Glomerular visceral epithelial cell (primary cell): Measurements from ENCODE around the gene PNLIP.

Experiments used
- DNase-seq: peaks from one replicate; pipeline ENCODE4 v3.0.0-alpha.2; 2016; ENCODE audit errors: extremely low spot score

The PNLIP gene

GRCh38 chr10:116574797-116575196, 29.1 kb downstream of the PNLIP start:
- no peak for DNase-seq

GRCh38 chr10:116587878-116588591, 42.3 kb downstream of the PNLIP start:
- no peak for DNase-seq

GRCh38 chr10:116588995-116589394, 43.3 kb downstream of the PNLIP start:
- no peak for DNase-seq

GRCh38 chr10:116589926-116590325, 44.2 kb downstream of the PNLIP start:
- DNase-seq = no peak

GRCh38 chr10:116590590-116591444, 45.1 kb downstream of the PNLIP start, which contains the start of gene PNLIPRP1:
Gene PNLIPRP1 (plus strand): TSS chr10:116590959. CDS start chr10:116591130, 171 bp downstream.
- no peak for DNase-seq

GRCh38 chr10:116593139-116593740, 47.5 kb downstream of the PNLIP start:
- DNase-seq = no peak

GRCh38 chr10:116594525-116595035, 48.8 kb downstream of the PNLIP start:
- no peak for DNase-seq

- no peak for DNase-seq
Observed at GRCh38 chr10:116596062-116596461, 50.3 kb downstream of the PNLIP start.

GRCh38 chr10:116597543-116597942, 51.8 kb downstream of the PNLIP start:
- DNase-seq = no peak

- no peak for DNase-seq
Observed at GRCh38 chr10:116598329-116598728, 52.6 kb downstream of the PNLIP start.

- no peak for DNase-seq
Observed at GRCh38 chr10:116599991-116600390, 54.3 kb downstream of the PNLIP start.

GRCh38 chr10:116602648-116603400, 57.1 kb downstream of the PNLIP start:
- DNase-seq = no peak

GRCh38 chr10:116606061-116606483, 60.3 kb downstream of the PNLIP start:
- no peak for DNase-seq

GRCh38 chr10:116607336-116607735, 61.6 kb downstream of the PNLIP start:
- DNase-seq = no peak

- no peak for DNase-seq
Observed at GRCh38 chr10:116608686-116609594, 63.2 kb downstream of the PNLIP start.

GRCh38 chr10:116610443-116611152, 64.9 kb downstream of the PNLIP start:
- no peak for DNase-seq

GRCh38 chr10:116611153-116611545, 65.4 kb downstream of the PNLIP start:
- no peak for DNase-seq

GRCh38 chr10:116612107-116612769, 66.5 kb downstream of the PNLIP start:
- no peak for DNase-seq

GRCh38 chr10:116613471-116613870, 67.7 kb downstream of the PNLIP start:
- no peak for DNase-seq
